ENCODE results near the gene ELP4. TPM values are rescaled to one million over a fixed set of nuclear protein-coding genes. Genes with fewer than 3 reads are reported as not detected.

ELP4 gene
- total and polyA plus RNA-seq, 3 experiments from 2014 or later: 18.4 to 23.2 (median 20.5) TPM

DNA sequence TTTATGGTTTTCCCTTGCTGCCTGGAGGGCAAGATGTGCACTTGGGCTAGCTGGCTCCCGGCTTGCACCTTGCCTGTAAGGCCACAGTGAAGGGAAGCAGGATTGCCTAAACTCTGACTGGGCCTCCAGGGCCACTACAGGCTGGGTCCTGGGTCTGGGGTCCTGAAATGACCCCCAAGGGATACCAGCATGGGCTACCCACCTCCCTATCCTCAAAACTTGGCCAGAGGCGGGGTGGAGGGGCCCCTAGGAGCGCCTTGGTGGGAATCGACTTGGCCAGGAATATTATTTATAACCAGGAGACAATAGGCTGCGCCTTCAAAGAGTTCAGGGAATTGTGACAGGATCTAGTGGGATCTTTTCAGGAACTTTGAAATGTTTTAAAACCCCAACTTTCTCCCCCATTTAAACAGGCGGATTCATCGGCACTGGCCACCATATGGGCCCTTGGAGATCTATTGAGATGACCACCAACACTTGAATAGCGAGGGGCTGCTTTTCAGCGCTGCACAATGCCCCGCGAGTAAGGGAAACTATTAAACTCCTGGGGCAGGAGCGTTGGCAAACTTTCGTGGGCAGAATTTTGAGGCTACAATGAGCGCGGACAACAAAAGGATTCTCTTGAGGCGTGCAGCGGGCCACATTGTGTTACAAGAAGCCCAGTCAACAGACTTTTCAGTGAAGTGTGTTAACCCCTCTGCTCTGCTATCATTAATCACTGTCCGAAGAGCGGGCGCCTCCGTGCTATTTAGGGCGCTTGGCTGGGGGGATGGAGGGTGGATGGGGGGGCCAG, 286.3 kb downstream of the ELP4 start:
- no peak for DNase-seq
- ChIA-PET CTCF (interaction anchor here (0.6 kb wide), 1 partner anchor 12 kb away, joined by 3 read pairs; no protein-coding TSS in a partner anchor), POLR2A (no interaction called here)
- Mint-ChIP-seq H3K4me3 (no peak overlapping the region), H3K27me3 (peaks cover 50 to 77% of the 10 kb centered on the region in 2 donors), H3K4me1 (peaks cover 19 to 28% (median 24%) of the 10 kb centered on the region in 3 donors), H3K9me3 (peaks cover 3 to 22% (median 19%) of the 10 kb centered on the region in 5 donors), H3K36me3 (peaks cover 0 to 9% (median 0%) of the 10 kb centered on the region in 3 donors), H3K27ac (no peak overlapping the region)
- Histone ChIP-seq H3K4me3 (ENCODE audit: low read length) (no peak overlapping the region), H3K27me3 (ENCODE audit: insufficient read depth, low read length, poor library complexity, severe bottlenecking) (peaks cover 36% of the 10 kb centered on the region), H3K4me1 (ENCODE audit: insufficient read depth, low read length) (no peaks in the 10 kb centered on the region), H3K36me3 (ENCODE audit: insufficient read depth, low read length) (no peaks in the 10 kb centered on the region), H3K27ac (ENCODE audit: low read depth, low read length) (no peak overlapping the region), H3K9me3 (ENCODE audit: low read length) (no peaks in the 10 kb centered on the region)

GRCh38 chr11:31796499-31797189, 287.1 kb downstream of the ELP4 start:
- Mint-ChIP-seq H3K36me3 (peaks cover 0 to 9% (median 0%) of the 10 kb centered on the region in 3 donors), H3K27me3 (peaks cover 57 to 84% of the 10 kb centered on the region in 2 donors), H3K4me3 (peak overlapping the region in 1 of 7 donors; percentile 59), H3K4me1 (peaks cover 23 to 31% (median 28%) of the 10 kb centered on the region in 3 donors), H3K9me3 (peaks cover 3 to 29% (median 25%) of the 10 kb centered on the region in 5 donors), H3K27ac (peak overlapping the region in 1 of 8 donors; percentile 68)
- Histone ChIP-seq H3K4me3 (ENCODE audit: low read length) (no peak overlapping the region), H3K27ac (ENCODE audit: low read depth, low read length) (no peak overlapping the region), H3K9me3 (ENCODE audit: low read length) (no peaks in the 10 kb centered on the region), H3K36me3 (ENCODE audit: insufficient read depth, low read length) (no peaks in the 10 kb centered on the region), H3K27me3 (ENCODE audit: insufficient read depth, low read length, poor library complexity, severe bottlenecking) (peaks cover 44% of the 10 kb centered on the region), H3K4me1 (ENCODE audit: insufficient read depth, low read length) (no peaks in the 10 kb centered on the region)
- ChIA-PET CTCF (no interaction called here), POLR2A (no interaction called here)
- DNase-seq: no peak

DNA sequence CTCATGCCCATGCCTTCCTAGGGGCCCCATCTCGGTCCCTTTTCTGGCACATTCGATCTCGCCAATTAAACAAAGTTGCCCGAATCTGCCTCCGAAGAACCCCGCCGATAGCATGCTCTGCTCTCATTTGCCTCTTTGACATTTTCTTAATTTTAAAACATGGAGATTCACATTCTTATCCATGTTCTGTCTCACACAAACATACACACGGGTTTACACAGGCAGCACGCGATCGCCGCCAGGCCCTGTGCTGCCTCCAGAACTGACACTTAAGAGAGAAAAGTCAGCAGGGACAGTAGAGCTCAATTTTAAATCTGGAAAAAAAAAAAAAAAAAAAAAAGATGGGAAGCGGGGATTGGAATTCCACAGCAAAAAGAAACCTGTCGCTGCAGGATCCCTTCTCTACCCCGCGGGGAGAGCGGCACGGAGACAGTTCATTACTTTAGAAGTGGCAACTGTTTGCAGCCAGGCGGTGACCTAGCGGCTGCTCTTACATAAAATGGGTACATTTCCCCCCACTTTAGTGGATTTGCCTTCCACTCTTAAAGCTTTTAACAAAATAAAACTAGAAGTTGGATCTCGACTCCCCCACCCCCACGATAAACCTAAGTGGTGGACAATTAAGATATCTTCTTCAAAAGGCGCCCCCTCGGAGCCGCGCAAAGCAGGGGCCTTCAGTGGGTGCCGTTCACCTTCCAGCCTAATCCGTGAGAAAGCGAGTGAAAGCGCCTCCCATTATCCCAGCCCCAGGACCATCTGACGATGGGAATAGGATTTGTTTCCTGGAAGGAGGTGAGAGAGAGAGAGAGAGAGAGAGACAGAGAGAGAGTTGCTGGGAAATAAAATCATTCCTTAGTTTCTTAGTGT, 287.9 kb downstream of the ELP4 start:
- Mint-ChIP-seq H3K27ac (peak overlapping the region in 2 of 8 donors; percentile 11 to 68), H3K9me3 (peaks cover 3 to 36% (median 27%) of the 10 kb centered on the region in 5 donors), H3K36me3 (peaks cover 0 to 9% (median 0%) of the 10 kb centered on the region in 3 donors), H3K27me3 (peaks cover 64 to 91% of the 10 kb centered on the region in 2 donors), H3K4me3 (peak overlapping the region in 6 of 7 donors; percentile 2 to 78 (median 29)), H3K4me1 (peaks cover 23 to 32% (median 28%) of the 10 kb centered on the region in 3 donors)
- no peak overlapping the region for H3K27ac ChIP-seq (ENCODE audit: low read depth, low read length)
- no peak overlapping the region for H3K4me3 ChIP-seq (ENCODE audit: low read length)
- peaks cover 44% of the 10 kb centered on the region for H3K27me3 ChIP-seq (ENCODE audit: insufficient read depth, low read length, poor library complexity, severe bottlenecking)
- H3K36me3 ChIP-seq (ENCODE audit: insufficient read depth, low read length): no peaks in the 10 kb centered on the region
- CTCF ChIA-PET: no interaction called here
- POLR2A ChIA-PET: no interaction called here
- no peak for DNase-seq
- H3K9me3 ChIP-seq (ENCODE audit: low read length): no peaks in the 10 kb centered on the region
- H3K4me1 ChIP-seq (ENCODE audit: insufficient read depth, low read length): no peaks in the 10 kb centered on the region

DNA sequence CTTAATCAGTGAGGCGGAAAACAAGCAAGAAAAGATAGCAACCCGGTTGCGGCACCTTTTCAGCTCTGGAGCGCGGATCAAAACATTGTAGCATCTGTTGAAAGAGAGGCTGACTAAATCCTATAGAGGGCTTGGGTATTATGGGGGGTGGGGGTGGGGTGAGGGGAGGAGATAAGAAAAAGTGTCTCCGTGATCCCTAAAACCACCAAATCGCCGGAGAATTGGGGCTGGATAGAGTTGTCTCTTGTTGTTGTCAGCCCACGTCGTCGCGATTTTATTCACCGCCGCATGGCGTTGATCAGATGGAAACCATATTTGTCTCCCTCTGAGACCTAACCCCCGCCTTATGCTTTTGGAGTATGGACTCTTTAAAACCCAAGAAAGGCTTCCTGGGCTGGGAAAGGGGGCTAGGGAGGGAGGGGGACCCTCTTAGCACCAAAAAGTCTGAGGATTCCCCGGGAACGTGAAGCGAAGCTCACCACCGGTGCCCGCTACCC, 288.5 kb downstream of the ELP4 start:
- ChIA-PET POLR2A (no interaction called here), CTCF (no interaction called here)
- Histone ChIP-seq H3K27me3 (ENCODE audit: insufficient read depth, low read length, poor library complexity, severe bottlenecking) (peaks cover 50% of the 10 kb centered on the region), H3K27ac (ENCODE audit: low read depth, low read length) (no peak overlapping the region), H3K9me3 (ENCODE audit: low read length) (no peaks in the 10 kb centered on the region), H3K4me1 (ENCODE audit: insufficient read depth, low read length) (peaks cover under 1% of the 10 kb centered on the region), H3K4me3 (ENCODE audit: low read length) (no peak overlapping the region), H3K36me3 (ENCODE audit: insufficient read depth, low read length) (no peaks in the 10 kb centered on the region)
- H3K4me3 Mint-ChIP-seq: peak overlapping the region in 5 of 7 donors; percentile 7 to 78 (median 50)
- peaks cover 0 to 6% (median 0%) of the 10 kb centered on the region in 3 donors for H3K36me3 Mint-ChIP-seq
- H3K9me3 Mint-ChIP-seq: peaks cover 4 to 41% (median 32%) of the 10 kb centered on the region in 5 donors
- peak overlapping the region in 2 of 8 donors; percentile 11 to 68 for H3K27ac Mint-ChIP-seq
- peaks cover 67 to 91% of the 10 kb centered on the region in 2 donors for H3K27me3 Mint-ChIP-seq
- no peak for DNase-seq
- H3K4me1 Mint-ChIP-seq: peaks cover 28 to 38% (median 31%) of the 10 kb centered on the region in 3 donors

DNA sequence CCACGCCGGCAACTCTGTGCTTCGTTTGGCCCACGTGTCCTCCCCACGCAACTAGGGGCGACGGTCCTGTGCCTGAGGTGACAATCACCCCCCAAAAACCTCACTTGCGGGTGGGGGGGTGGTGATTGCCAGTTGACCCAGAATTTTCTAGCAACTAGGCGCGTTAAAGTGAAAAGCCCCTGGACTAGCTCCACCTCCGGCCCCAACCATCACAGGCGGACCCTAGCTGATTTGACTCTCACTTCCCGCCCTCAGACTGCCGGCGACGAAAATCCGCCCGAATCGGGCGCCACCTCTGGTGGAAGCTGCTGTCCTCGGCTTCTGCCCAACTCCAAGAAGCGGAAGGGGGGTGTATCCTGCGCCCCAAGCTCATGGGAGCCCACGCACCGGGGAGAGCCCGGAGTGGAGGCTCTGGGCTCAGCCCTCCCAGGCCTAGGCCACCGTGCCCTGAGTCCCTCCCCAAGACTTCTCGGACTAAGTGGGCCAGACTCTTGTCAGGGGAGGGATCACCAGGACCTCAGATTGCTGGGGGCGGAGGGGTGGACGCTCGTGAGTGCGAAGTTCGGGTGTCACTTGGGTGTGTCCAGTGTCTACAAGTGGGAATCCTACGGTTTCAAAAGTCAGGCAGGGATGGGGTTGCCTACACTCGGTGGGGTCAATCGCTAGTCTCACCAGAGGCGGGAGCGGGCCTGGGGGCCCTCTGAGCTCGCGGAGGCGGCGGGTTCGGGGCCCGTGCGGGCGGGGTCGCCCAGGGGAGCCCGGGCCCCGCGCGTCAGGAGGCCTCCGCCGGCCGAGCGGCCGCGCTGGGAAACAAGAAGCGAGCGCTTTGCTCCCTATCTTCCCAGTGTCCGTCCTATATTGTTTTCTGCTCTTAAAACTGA, 289.2 kb downstream of the ELP4 start:
- ChIA-PET CTCF (no interaction called here), POLR2A (no interaction called here)
- Histone ChIP-seq H3K4me3 (ENCODE audit: low read length) (no peak overlapping the region), H3K9me3 (ENCODE audit: low read length) (no peaks in the 10 kb centered on the region), H3K4me1 (ENCODE audit: insufficient read depth, low read length) (peaks cover 7% of the 10 kb centered on the region), H3K27me3 (ENCODE audit: insufficient read depth, low read length, poor library complexity, severe bottlenecking) (peaks cover 57% of the 10 kb centered on the region), H3K27ac (ENCODE audit: low read depth, low read length) (no peak overlapping the region), H3K36me3 (ENCODE audit: insufficient read depth, low read length) (no peaks in the 10 kb centered on the region)
- peaks cover 0 to 5% (median 0%) of the 10 kb centered on the region in 3 donors for H3K36me3 Mint-ChIP-seq
- H3K27ac Mint-ChIP-seq: no peak overlapping the region
- peaks cover 68 to 91% of the 10 kb centered on the region in 2 donors for H3K27me3 Mint-ChIP-seq
- peaks cover 35 to 45% (median 38%) of the 10 kb centered on the region in 3 donors for H3K4me1 Mint-ChIP-seq
- H3K9me3 Mint-ChIP-seq: peaks cover 9 to 47% (median 37%) of the 10 kb centered on the region in 5 donors
- DNase-seq: no peak
- H3K4me3 Mint-ChIP-seq: peak overlapping the region in 4 of 7 donors; percentile 15 to 44 (median 29)

DNA sequence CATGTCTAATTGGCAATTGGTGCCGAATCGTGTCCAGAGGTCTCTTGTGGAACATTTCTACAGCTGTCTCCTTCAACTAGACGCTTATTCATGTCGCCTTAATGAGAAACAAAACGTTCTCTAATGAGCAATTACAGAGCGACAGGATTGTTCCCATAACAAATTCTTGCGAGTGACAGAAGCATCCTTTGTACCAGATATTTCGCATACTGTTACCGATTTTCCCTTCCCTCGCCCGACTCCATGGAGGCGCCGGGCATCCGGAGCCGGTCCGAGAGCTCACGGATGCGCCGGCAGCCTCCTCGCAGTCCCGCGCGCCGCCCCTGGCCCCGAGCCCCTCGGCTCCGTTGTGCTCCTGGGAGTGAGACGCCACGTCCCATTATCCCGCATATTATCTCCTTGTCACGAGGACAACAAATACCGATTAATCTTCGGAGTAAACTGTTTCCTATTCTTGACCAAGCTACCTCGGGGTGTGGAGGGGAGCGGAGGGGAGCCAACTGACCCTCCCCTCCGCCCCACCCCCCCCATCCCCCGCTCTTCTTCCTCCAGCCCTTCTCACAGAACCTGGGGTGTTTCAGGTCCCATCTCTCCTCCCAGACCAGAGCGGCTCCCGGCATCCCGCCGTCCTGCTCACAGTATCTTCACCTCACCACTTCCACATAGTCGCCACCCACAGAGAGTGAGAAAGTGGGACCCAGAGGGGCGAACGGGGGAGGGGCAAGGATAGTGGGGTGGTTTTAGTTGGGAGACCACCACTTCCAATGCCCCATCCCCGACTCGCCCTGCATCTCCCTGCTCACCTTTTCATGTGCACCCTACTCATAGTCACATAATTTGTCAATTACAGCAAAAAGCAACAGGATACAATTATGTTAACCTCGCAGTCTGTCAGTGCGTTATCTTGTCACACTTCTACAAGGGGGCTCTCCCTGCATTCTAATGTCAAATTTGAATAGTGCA, 290.1 kb downstream of the ELP4 start:
- DNase-seq: no peak
- H3K9me3 ChIP-seq (ENCODE audit: low read length): no peaks in the 10 kb centered on the region
- Mint-ChIP-seq H3K27me3 (peaks cover 77 to 96% of the 10 kb centered on the region in 2 donors), H3K4me1 (peaks cover 44 to 54% (median 47%) of the 10 kb centered on the region in 3 donors), H3K27ac (peak overlapping the region in 3 of 8 donors; percentile 8 to 51 (median 25)), H3K4me3 (peak overlapping the region in 6 of 7 donors; percentile 2 to 57 (median 24)), H3K9me3 (peaks cover 9 to 56% (median 41%) of the 10 kb centered on the region in 5 donors), H3K36me3 (peaks cover 0 to 5% (median 0%) of the 10 kb centered on the region in 3 donors)
- H3K4me3 ChIP-seq (ENCODE audit: low read length): no peak overlapping the region
- H3K36me3 ChIP-seq (ENCODE audit: insufficient read depth, low read length): no peaks in the 10 kb centered on the region
- ChIA-PET POLR2A (no interaction called here), CTCF (no interaction called here)
- H3K4me1 ChIP-seq (ENCODE audit: insufficient read depth, low read length): peaks cover 16% of the 10 kb centered on the region
- H3K27ac ChIP-seq (ENCODE audit: low read depth, low read length): no peak overlapping the region
- H3K27me3 ChIP-seq (ENCODE audit: insufficient read depth, low read length, poor library complexity, severe bottlenecking): peaks cover 67% of the 10 kb centered on the region

Measured in CD8-positive, alpha-beta memory T cell (primary cell).